Activated effector memory CD4-positive, alpha-beta T cell treated with anti-CD3 and anti-CD28 coated beads, Interleukin-2, amount 50 U/mL, for 16 hours (primary cell): ENCODE data around the gene SEC16B.
"Not testable (repeated sequence)": the region's sequence is repeated elsewhere in the genome, so short reads cannot be mapped to it uniquely, and the experiment has no call there.

Experiments
- DNase-seq: peaks from one replicate; pipeline ENCODE4 v3.0.0-alpha.2; 2020

SEC16B gene

GRCh38 chr1:177969825-177970371, at the start of gene SEC16B:
Gene SEC16B, minus strand, starts transcription at chr1:177970058. Its CDS starts 2,077 bp downstream, at chr1:177967981.
- DNase-seq = no peak

DNA sequence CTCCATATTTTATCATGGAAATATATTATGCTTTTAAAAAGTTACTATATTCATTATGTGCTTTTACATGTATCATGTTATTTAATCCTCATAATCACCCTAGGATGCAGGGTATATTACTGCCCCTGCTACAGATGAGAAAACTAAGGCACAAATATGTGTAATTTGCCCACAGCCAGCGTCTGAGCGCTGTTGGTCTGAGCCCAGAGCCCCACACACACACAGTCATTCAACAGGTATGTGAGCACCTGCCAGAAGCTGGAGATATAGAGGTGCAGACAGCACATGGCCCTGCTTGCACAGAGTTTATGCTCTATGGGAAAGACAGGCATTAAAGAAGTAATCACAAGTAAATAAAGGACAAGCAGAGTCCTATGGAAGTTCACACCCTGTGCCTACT, 49.8 kb upstream of the SEC16B start:
- no peak for DNase-seq

GRCh38 chr1:178019208-178019607, 49.4 kb upstream of the SEC16B start:
- DNase-seq = no peak

DNA sequence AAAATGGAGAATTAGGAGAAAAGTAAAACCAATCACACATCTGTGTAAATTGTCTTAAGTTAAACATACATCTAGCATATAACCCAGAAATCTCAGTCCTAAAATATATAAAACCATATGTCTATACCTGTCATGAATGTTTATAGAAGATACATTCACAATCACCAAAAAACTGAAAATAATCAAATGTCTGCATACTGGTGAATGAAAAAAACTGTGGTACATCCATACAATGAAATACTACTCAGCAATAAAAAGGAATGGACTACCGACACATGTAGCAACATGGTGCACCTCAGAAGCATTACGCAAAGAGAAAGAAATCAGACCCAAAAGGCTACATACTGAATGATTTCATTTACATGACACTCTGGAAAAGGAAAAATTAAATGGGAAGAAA, 47.7 kb upstream of the SEC16B start:
- no peak for DNase-seq

DNA sequence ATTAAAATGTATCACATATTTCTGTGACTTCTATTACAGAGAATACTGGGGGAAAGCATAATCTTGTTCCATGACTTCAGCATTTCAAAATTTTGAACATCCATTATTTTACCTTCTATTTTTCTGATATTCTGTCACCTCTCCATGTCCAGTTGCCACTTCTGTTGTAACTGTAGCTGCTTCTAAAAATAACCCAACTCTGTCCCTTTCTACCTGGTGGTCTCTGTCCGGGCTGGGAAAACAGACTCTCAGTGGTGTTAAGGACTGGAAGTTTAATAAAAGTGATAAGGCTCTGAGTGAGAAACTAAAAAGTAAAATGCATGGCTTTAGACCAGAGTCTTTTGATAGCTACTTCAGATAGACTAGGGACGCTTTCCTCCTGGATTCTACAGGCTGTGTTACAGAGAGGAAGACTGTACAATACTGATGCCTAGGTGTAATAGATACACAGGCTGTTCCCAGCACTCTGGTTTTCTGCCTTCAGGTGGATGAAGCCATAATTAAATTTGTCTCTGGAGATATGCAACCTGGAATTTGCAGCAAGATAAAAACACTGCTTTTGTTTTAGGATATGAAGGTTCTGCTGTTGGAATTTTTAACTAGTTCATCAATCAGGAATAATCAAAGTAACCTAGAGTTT, 42.1 kb upstream of the SEC16B start:
- no peak for DNase-seq

GRCh38 chr1:178011465-178011828, 41.6 kb upstream of the SEC16B start:
- DNase-seq = no peak

DNA sequence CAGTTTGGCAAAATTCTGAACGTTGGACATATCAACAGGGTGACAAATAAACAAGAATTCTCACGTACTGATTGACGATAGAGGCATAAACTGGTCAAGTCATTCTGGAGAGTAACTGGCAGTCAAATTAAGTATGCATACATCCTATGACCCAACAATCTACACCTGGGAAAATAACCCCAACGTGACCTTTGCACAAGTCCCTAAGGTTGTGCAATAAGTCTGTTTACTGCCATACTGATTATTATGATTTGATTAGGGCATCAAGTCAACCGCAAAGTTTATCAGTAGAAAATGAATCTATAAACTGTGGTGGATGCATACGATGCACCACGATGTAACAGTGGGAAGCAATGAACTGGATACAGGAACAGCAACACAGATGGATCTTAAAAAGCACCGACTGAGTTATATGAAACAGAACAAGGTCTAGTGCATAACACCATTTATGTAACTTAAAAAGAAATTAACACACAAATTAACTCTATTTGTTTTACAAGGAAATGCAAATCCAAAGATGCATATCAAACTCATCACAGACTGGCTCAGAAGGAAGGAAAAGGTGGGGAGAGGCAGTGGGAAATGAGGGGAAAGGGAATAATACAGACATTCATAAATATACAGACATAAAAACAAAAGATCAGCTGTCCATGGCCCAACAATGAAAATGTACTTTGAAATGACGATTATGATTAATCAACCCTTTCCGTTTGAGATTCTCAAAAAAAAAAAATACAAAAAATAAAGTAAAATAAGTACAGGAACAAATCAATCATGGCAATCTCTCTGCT, 41.0 kb upstream of the SEC16B start:
- no peak for DNase-seq

GRCh38 chr1:178006043-178006442, 36.2 kb upstream of the SEC16B start:
- no peak for DNase-seq

DNA sequence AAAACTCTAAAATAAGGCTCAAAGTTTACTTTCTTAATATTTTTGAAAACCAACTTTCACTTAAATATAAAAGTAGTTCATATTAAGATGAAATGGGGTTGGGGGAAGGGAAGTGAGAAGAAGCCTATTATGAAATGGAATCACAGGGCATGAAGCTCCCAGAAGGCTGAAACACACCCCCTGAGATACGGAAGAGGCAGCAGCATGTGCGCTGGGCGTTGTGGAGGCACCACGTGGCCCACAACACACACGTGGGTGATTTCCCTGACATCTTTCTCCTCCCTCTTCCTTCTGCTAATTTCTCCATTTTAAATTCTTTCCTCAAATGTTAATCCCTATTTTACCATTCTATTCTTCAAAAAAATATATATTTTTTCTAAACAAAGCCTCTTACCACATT, 35.6 kb upstream of the SEC16B start:
- DNase-seq = no peak

- no peak for DNase-seq
These were observed 35.1 kb upstream of the SEC16B start for GRCh38 chr1:178004926-178005391.

DNA sequence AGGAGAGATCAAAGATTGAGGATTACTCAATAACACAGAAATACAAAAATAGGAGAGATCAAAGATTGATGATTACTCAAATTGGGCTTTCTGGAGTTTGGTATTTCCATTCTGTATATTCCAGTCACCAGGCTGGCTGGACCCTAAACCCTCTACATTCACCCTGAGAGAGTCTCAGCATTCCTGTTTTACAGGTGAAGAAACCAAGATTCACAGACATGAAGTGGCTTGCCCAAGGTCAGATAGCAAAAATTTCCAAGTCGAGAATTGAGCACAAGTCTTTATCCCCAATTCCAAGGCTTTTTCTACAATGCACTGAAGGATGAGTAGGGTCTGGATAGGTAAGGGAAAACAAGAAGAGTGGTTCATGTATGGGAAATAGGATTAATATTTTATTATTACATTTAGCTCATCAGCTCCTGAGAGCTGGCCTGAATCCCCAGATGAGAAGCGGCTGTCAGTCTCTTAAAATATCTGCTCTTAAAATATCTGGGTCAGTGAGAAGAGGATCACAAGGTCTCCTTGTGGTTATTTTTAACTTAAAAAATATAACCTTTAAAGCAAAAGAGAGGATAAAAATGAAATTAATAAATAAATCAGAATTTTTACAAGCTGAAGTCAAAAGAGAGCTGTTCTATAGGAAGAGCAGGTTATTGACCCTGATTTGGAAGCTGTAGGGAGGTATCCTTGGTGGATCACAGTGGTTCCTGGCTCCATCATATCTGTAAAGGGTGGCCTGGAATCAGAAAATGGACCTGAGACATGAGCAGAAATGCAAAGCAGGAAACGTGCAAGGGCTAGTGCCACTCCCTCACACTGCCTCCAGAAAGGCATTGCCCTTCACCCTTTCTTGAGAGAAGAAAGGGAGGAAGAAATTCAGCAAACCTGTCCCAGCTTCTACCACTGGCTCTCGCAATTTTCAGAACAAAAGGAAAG, 29.1 kb upstream of the SEC16B start:
- DNase-seq = no peak

DNA sequence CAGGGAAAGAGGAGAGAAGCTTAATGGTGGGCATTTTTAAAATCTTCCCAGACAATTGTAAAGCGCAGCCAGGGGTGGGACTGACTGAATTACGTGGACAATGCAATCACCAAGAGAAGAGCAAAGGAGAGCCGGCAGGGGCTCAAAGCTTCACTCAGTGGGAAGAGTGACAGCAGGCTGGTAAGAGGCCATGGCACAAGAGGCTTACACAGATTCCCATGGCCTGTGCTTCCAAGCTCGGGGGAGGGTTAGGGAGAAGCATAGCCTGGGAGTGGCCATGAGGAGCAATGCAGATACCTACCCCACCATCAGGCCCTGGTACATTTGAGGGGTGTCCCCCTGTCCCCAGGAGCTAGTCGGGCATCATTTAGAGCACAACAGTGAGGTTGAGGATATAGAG, 27.1 kb upstream of the SEC16B start:
- no peak for DNase-seq

DNA sequence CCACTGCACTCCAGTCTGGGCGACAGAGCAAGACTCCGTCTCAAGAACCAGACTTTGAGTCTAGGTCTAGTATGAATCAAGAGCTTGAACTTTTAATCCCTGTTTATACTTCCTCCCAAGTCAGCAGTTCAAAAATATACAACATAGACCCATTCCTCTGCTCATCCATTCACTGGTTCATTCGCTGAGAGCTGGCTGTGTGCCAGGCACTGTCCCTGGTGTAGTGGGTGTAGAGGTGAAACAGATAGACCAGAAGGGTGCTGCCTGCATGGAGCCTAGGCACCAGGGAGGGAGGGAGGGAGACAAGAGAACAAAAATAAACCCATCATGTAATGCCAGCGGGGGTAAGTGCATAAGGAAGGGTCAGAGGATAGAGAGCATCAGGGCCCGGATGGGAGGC, 25.5 kb upstream of the SEC16B start:
- DNase-seq = no peak

DNA sequence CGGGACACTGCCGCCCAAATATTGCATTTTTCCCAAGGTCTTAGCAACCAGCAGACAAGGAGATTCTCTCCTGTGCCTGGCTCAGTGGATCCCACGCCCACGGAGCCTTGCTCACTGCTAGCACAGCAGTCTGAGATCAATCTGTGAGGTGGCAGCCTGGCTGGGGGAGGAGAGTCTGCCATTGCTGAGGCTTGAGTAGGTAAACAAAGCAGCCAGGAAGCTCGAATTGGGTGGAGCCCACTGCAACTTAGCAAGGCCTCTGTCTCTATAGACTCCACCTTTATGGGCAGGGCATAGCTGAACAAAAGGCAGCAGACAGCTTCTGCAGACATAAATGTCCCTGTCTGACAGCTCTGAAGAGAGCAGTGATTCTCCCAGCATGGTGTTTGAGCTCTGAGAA, 16.4 kb upstream of the SEC16B start:
- DNase-seq = not testable (repeated sequence)

- DNase-seq = no peak
These were observed 14.9 kb upstream of the SEC16B start for GRCh38 chr1:177984761-177985160.

DNA sequence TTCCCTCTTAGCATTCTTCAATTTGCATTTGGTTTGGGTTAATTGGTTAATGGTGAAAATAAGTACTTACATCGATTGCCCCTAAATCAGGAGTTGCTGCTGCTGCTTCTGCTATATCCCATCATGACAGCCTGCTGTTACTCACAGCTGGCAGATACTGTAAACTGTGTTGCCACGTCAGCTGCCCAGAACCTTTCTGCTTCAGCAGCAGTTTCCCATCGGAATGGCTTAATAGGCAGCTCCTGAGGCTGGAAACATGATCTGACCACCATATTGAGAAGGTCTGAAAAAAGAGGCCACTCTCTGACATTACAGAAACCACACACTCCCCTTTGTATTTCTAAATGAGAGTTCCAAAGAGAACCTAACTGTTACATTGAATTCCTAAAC, 14.3 kb upstream of the SEC16B start:
- no peak for DNase-seq

- no peak for DNase-seq
These were observed 13.8 kb upstream of the SEC16B start for GRCh38 chr1:177983482-177984135.

- no peak for DNase-seq
These were observed 13.2 kb upstream of the SEC16B start for GRCh38 chr1:177983077-177983476.

DNA sequence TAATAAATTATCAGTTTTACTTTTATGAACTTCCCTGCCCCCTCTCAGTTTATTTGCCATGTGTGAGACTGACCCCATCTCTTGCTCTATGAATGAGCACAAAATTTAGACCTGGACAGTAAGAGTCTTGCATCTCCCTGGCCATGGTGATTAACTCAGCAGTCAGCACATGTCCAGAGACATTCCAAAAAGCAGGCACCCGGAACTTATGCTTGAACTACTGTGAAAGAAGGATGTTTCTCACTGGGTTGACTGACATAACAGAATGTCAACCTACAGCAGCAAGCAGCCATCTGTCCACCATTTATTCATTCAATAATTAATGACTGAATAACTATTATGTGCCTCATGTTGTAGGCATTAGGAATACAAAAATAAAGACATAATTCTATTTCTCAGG, 11.3 kb upstream of the SEC16B start:
- DNase-seq = no peak

GRCh38 chr1:177979272-177979671, 9.4 kb upstream of the SEC16B start:
- no peak for DNase-seq

DNA sequence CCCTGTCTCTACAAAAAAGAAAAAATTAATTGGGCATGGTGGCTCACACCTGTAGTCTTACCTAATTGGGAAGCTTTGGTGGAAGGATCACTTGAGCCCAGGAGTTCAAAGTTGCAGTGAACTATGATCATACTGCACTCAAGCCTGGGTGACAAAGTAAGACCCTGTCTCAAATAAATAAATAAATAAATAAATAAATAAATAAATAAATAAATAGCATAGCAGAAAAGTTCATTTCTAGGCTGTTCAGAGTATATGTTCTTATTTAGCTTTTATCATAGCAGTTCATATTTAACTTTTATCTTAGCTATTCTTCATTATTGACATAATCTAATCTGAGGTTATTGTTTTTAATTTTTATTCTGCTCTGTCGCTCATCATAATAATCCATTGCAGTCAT, 8.7 kb upstream of the SEC16B start:
- no peak for DNase-seq

DNA sequence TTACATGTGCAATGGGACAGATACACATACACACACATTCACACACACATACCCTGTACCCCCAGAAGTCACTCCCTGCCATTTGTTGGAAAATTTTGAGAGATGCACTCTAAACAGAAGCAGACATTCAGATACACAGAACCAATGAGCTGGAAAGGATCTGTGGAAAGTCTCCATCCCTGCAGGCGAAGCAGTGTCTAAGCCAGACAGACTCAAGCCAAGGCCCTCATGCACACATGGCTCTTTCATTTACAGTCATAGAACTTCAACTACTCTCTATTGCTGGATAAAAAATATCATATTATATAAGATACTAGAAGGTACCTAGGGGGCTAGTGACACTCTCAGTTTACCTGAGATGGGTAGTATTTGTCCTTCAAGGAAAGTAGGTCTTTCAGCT, 7.3 kb upstream of the SEC16B start:
- DNase-seq = no peak

DNA sequence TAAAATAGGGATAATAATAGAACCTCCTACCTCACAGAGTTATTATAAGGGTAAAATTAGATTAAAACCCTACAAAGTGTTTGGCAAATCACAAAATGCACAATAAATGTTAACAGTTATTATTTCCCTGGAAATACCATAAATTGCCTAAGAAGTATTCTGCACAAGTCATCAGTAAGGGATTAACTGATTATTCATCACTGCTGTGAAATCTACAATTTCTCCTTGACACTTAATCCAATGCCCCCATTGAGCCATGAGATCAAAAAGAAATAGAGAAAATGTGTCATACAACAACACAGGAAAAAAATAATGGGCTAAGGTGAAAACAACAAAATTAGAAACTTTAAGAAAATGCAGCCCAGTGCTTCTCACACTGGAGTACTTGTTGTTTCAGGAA, 6.7 kb upstream of the SEC16B start:
- no peak for DNase-seq
